Bone marrow (tissue), 2 donors: ENCODE data around the gene ETF1.

Experiments
- DNase-seq, 2 donors: peaks; one replicate each; lab custom pipeline; 2025; lab: John Stamatoyannopoulos, UW

Gene ETF1

DNA sequence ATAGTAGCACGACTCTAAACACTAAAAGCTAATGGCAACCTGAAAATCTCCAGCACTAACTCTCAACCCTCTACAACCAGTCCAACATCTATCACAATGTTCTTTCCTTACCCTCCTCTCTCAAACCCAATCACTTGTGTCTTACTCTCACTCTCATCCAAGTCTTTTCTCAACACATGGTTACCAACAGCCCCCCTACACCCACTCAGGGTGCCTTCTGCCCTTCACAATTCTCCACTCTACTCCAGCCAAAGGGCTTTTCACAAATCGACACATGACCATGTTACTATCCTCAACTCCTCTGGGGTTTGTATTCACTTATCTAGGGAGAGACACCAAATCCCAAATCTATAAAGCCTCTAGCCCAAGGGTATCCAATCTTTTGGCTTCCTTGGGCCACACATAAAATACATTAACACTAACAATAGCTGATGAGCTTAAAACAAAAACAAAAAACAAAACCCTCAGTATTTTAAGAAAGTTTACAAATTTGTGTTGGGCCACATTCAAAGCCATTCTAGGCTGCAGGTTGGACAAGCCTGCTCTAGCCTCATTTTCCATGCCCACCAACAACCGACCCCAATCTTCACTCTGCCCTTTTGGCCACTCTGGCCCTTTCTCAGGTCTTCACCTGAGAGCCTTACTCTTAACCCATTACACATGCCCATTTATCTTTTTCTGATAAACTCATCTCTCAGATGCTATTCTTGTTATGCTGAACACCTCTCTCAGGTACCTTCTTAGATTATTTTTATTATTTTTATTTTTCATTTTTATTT is 20.5 kb upstream of the ETF1 start:
- no peak for DNase-seq

DNA sequence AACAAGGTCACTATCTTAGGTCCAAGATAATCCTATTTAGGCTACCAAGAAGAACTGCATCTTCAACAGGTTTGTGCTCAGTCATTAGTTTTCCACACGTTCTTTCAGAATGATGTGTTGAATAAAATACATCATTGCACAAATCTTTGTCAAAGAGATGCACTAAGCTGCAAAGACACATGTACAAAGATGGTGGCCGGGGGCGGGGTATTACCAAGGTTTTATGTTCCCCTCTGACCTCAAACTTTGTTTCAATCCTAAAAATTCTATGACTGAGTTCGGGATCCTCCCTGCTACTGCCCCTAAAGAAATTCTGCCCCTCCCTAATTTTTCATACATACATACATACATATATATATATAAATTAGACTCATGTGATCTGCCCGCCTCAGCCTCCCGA is 17.9 kb upstream of the ETF1 start:
- DNase-seq, result no peak

DNA sequence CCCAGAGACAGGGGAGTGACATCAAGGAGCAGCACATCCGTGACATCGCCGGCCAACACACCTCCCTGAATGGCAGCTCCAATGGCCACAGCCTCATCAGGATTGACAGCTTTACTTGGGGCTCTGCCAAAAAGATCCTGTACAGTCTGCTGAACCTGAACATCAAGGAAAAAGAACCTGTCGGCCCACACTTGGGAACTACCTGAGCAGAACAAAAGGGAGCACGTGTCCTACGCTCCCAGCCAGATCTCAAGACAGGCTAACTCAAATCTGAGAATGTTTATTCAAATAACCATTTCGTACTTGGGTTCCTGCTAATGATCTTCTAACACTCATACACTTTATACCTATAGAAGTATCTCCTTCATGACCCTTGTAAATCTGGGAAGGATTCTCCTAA is 16.9 kb upstream of the ETF1 start:
- no peak for DNase-seq

DNA sequence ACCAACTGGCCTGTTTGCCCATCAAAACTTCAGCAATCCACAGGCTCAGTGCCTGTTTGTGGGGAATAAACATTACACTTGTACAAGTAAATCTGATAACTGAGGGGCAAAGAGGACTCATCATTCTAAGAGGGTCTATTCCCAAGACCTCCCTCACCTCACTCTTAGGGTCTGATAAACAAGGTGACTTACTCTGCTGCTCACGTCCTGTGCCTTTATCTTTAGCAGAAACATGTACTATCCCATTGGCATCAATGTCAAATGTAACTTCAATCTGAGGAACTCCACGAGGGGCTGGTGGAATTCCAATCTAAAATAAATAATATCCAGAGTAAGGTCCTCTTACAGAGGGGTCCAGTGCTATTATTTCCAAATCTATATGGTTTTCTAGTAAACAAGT is 14.6 kb upstream of the ETF1 start:
- no peak for DNase-seq

DNA sequence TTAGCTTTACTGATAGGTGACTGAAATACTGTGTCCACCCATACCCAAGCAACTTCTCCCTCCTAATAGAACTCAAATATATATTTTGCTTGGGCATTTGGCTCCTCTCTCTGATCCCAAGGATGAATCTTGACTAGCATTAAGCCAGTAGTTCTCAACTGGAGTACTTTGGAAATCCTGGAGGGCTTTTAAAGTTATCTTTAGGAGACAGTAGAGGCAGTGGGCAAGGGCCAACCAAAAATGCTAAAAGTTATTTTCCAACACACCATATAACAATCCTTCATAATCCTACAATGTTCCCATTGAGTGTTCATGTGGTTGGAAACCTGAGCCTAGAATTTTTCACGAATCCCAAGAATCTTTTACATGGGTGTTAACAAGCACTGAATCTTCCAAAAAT is 11.1 kb upstream of the ETF1 start:
- no peak for DNase-seq

DNA sequence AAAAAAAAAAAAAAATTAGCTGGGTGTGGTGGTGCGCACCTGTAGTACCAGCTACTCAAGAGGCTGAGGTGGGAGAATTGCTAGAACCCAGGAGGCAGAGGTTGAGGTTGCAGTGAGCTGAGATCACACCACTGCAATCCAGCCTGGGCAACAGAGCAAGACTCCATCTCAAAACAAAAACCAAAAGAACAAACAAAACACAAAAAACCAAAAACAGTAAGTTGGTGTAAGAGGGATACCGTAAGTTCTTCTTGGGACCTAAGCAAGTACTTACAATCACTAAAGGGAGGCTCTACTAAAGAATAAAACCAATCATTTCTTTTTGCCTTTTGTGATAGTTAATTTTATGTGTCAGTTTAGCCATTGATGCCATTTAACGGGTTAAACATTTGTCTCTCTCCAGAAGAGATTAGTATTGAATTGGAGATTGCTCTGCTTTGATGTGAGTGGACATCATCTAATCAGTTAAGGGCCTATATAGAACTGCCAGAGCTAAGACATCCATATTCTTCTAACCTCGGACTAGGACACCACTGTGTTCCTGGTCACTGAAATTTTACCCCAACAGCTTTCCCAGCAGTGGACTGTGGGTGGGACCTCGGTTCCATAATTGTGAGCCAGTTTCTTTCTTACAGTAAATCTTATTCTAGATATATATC is 10.5 kb upstream of the ETF1 start:
- no peak for DNase-seq

DNA sequence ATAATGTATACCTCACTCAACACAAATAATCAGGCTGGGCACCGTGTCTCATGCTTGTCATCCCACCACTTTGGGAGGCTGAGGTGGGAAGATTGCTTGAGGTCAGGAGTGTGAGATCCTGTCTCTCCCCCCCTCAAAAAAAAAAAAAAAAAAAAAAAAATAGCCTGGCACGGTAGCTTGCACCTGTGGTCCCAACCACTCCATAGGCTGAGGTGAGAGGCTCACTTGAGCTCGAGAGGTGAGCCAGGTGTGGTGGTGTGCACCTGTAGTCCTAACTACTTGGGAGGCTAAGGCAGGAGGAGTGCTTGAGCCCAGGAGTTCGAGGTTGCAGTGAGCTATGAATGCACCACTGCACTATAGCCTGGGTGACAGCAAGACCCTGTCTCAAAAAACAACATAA is 9.6 kb upstream of the ETF1 start:
- DNase-seq, result no peak

DNA sequence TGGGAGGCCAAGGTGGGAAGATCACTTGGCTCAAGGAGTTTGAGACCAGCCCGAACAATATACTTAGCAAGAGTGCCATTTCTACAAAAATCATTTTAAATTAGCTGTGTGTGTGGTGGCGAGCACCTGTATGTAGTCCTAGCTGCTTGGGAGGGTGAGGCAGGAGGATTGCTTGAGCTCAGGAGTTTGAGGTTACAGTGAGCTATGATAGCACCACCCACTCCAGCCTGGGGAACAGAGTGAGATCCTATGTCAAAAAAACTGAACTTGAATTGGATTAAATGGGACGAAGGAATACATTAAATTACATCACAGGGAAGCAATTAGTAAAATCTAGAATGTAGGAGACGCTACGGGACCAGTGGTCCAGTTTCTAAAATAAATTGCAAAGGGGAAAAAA is 6.4 kb upstream of the ETF1 start:
- DNase-seq, result no peak

DNA sequence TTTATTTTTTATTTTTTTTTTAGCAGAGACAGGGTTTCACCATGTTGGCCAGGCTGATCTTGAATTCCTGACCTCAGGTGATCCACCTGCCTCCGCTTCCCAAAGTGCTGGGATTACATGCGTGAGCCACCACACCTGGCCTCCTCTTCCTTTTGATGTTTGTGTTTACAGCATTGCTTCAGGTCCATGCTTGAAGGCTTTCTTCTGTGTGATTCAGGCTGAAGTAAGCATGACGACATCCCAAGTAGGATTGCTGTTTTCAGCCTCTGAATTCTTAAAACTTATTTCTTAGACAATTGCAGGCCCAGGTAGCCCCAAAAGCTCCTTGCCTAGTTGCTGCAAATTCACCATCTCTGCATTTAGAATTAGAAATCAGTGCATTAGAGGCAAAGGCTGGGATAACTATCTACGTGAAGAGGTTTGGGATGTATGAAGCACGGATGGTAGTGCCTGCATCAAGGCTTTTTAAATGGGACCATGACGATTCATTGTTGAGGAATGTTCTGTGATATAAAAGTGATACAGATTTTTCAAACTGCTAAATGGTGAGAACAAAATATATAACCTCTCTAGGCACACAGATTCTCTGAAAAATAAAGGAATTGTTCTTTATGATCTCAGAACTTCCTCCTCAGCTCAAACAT is 3.0 kb upstream of the ETF1 start:
- no peak for DNase-seq

DNA sequence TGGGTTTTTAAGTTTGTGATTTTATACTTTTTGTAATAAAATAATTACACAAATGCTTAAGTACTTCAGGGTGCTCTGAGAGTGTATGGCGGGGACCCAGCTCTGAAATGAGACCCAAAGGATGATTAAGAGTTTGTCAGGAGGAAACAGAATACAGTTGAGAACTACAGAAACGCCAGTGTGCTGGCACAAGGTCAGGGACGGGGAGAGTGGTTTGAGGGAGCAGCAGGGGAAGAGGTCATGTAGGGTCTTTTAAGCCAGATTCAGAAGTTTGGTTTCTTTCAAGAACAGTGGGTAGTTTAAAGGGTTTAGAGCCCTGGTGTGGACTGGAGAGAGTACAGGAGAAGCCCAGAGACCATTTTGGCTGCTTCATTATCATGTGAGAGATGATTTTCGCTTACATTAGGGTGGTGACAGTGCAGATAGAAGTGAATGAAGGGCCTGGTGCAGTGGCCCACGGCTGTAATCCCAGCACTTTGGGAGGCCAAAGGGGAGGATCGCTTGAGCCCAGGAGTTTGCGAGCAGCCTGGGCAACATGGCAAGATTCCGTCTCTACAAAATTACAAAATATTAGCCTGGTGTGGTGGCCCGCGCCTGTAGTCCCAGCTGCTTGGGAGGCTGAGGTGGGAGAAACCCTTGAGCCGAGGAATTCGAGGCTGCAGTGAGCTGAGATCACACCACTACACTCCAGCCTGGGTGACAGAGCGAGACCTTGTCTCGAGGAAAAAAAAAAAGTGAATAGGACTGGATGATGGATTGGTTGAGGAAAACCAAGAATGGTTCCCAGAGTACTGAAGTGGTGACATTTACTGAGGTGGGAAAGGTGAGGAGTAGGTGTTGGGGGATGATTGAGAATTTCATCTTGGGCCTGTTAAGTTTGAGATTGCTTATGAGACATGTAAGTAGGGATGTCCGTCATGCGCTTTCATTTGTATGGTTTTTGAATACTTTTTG is 1.4 kb upstream of the ETF1 start:
- DNase-seq, result peak; percentile 1 to 10

DNA sequence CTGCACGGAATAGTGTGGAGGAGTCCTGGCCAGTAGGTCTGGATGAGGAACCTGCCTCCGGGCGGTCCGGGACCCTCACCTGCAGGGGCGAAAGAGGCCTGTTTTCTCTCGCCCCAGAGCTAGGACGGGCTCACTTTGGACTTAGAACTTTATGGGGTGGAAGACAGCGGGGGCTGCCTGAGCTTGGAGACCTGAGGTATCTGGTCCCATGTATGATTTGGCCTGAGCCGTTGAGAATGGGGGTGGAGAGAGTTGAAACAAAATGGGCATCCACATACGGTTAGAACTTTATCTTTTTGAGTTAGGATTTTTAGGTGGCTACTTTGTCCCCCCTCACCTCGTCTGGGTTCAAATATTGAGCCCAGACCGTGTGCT is 681 bp upstream of the ETF1 start:
- DNase-seq, result no peak

DNA sequence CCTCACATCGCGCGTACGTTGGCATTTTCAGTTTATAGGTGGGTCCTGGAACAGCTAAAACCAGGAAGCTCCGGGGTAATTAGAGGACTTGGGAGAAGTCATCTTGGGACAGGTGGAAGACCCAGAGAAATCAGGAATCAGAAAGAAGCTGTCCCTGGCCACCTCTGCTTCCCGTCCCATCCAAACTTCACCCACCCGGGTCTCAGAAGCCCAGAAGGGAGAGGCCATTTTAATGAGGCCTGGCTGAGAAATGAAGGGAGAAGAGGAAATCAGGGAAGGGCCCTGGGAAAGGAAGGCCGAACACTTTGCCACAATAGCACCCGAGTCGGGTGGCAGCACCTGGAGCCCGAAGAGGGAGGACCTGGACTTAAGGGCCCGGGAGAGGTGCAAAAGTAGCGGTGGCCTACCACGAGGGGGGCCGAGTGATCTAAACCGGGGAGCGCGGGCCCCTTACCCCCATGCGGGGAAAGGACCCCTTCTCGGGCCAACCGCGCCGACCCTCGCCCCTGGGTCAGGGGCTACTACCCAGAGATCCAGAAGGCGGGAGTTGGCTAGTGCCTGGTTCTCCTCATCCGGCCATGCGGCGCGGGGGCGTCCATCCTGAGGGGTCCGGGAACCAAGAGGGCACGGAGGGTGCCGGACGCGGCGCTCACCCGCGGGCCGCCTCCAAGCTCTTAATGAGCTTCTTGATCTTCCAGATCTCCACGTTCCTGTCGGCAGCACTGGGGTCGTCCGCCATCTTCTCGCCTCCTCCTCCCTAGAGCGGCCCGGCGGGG is 668 bp downstream of the ETF1 start:
- DNase-seq, result peak in 1 of 2 donors; percentile 35

DNA sequence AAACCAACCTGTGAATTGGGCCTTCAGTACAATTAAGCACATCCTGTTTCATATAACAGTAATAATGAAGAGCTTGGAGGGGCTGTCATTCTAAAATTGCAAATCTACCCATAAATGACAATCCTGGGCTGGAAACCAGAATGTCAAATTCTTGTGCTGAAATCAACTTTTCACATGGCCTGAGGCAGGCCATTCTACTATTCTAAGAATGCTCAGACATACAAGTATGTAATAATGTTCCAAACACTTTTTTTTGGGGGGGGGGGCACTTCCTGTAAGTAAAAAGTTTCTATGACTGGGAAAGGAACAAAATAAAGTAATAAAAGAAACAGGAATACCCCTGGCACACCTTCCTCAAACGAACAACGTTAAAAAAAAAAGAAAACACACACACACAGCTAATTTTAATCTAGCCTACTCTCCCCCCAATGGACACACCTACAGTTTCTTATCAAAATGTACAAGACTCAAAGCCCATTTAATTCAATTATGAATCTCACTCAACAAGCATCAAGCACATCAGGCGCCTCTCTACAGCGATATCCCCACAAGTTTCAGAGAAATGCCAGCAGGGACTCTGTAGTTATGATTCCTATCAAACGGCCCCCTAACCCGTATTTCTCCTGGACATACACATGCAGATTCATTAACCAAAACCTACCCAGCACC is 1.4 kb downstream of the ETF1 start:
- no peak for DNase-seq

DNA sequence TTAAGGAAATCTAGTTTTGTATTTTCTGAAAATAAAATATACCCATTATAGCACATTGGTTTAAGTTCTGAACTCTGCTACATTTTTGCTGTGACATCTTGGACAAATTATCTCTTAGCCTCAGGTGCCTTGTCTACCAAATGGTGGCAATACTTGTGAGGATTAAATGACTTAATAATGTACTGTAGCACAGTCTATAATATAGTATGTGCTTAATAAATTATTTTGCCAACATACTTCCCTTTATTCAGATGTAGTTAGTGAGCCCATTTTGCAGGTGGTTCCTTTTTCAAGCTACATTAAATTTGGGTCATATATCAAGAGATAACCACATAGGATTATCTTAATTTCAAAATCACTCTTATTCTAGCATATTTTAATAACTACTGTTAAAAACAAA is 3.2 kb downstream of the ETF1 start:
- DNase-seq, result no peak

DNA sequence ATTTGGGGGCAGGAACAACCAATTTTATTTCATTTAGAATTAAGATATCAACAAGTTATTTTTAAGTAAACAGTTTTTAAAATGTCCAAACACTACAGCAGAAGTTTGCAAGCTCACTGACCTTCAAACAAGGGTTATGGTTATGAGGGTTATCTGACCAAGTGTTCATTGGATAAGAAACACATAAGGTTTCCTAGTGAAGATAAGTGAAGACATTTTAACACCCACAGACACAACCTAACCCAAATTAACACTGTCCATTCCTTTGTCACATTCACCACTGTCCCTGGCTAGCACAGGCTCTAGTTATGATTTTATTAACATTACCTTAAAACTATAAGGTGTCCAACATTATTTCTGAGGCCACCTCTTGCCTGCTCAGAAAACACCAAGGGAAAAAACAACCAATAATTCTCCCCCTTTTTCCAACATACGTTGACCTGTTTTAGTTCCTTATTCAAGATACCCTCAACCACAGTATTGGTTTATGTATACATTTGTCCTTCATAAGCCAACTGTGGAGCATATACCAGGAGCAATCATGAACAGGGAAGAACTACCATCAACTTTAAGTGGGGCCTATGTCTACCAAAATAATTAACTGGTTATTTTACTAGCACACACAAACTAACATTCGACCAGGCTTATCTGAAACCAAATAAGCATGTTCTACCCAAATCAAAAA is 4.0 kb downstream of the ETF1 start:
- DNase-seq, result no peak

DNA sequence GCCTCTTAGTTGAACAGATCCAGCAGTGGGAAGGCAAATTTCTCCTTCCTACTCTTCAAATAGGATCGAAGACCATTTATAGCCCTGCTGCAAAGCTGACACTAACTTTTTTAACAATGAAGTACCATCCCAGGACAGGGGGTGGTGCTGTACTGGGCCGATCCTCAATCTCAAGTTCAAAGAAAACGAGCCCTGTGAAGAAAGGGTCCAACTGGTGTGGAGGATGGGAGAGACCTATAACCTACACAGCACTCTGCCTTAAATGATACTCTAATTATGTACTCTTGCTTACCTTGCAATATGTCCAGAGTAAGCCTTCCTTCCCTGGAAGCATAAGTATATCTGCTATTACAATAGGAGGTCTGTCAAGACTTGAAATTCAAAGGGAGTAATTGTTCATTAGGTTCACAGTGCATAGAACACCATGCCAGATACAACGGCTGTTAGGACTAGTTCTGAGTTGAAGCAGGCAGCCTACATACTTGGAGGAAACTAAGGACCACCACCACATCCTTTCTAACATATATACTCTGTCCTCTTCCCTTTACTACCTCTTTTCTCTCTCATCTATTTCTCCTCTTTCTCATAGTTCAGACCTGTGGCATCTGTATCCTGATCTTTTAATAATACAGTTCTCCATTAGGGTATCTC is 6.2 kb downstream of the ETF1 start:
- no peak for DNase-seq

DNA sequence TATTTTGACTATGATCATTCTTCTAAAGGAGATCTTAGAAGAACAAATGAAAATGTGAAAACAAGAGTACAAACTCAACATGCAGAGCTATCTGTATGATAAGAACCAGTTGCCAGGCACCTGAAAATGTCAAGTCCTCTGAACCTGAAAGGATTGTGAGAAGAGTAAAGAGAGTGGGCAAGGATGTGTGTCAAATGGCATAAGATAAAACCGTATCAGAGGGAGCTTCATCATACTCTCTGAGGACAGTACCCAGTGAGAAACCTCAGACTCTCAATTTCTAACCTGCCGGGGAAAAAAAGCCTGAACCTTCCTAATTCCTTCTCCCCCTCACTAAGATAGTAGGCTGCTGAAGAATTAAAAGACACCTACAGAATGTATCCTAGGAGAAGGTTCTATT is 6.8 kb downstream of the ETF1 start:
- no peak for DNase-seq

DNA sequence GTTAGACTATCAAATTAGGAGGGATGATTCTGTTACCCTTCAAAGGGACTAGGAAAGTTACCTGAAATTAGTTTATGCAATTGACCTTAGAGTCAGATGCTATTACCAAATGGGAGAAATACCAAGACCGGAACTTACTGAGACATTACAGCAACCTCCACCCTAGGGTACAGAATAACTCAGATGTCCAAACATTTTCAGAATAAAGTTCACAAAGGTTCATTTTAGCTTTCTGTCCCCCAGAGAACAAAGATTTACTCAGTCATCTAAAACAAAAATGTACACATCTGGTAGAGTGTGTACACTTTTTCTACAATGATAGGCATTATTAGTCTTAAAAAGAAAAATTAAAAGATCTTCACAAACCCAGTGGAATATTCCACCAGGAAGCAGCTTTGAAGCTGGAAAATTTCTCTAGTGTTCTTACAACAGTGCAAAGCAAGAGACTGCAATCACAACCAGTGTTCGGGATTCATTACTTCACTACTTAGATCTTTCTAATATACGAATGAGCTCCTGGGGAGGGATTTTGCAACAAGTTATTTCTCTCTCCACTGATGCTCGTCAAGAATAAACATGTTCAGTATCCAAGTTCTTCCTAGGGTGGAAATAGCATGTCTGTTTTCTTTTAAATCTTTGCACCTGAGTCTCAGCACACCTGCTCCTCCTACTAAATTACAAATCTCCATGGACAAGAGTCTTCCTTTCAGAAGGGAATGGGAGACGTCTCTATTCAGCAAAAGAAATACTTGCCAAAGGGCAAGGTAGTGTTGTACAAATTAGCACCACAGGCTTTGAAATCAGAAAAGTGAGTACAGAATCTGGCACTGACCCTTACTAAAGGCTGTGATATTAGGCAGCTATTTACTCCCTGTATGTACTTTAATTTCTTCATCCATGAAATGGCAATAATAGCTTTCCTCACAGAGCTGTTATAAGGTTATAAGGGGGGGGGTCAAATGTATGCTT is 8.8 kb downstream of the ETF1 start:
- no peak for DNase-seq

DNA sequence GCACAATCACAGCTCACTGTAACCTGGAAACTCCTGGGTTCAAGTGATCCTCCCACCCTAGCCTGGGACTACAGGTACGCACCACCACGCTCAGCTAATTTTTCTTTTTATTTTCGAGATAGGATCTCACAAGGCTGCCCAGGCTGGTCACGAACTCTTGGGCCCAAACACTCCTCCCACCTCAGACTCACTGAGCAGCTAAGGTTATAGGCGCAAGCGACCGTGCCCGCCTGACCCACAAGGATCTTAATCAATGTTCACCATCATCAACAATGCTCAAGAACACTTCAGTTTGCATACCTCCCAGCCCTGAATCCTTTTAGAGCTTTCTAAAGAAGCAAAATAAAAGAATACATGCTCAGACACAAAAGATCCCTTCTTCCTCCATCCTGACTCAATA is 13.2 kb downstream of the ETF1 start:
- DNase-seq, result no peak
